SK-N-SH treated with all-trans-retinoic acid at 6 μM for 48 hours (cell line): ENCODE measurements around the gene PLIN1.

Experiments
- SNAI2 ChIP-seq: fragments of 250-450 bp; sonication (Bioruptor Pico); IDR thresholded peaks from 2 replicates; pipeline ENCODE4 v1.5.0; 2020; ENCODE audit warnings: mild to moderate bottlenecking, moderate library complexity
- ZFP3 ChIP-seq: fragments of 250-450 bp; sonication (Bioruptor Pico); IDR thresholded peaks from 2 replicates; pipeline ENCODE4 v1.5.0; 2020; ENCODE audit warnings: mild to moderate bottlenecking, moderate library complexity
- TF ChIP-seq, protein P1 (sequence below): fragments of 250-450 bp; sonication (Bioruptor Pico); IDR thresholded peaks from 2 replicates; pipeline ENCODE4 v1.8.0; 2021; ENCODE audit warnings: low read depth, mild to moderate bottlenecking, moderate library complexity, borderline replicate concordance
- TF ChIP-seq, protein P2 (sequence below): fragments of 250-450 bp; sonication (Bioruptor Pico); IDR thresholded peaks from 2 replicates; pipeline ENCODE4 v1.5.1; 2021; ENCODE audit warnings: mild to moderate bottlenecking, moderate library complexity

DNA sequence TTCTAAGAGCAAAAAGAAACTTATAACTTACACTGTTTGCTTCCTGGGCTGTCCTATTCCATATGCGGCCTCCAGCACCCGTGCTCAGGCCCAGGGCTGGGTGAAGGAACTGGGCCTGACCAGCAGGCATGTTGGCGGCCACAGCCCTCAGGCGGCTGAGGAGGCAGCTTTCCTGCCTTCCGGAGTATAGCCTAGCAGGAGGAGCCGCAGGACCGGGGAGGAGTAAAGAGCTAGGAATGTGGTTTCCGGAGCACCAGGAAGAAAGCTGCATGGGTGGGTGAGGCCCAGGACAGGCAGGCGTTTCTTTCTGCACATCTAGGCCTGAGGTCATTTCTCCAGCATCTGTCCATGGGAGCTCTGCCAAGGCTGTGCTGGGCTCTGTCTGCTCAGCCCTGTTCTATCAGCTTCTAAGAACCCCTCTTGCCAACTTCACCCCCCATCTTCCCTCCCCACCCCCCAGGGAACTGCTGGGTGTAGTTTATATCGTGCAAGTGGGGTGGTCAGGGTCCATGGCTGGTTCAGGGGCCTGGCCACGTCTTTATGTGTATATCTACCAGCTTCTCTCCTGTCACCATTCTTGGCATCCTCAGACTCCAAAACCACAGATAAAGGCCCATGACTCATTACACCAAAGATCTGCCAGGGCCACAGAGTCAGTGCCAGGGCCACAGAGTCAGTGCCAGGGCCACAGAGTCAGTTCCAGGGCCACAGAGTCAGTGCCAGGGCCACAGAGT lies 16.1 kb downstream of the PLIN1 start:
- TF ChIP-seq ZFP3 (CRISPR knock-in tag) (no peak), SNAI2 (CRISPR knock-in tag) (no peak)
- TF ChIP-seq, protein P1, sequence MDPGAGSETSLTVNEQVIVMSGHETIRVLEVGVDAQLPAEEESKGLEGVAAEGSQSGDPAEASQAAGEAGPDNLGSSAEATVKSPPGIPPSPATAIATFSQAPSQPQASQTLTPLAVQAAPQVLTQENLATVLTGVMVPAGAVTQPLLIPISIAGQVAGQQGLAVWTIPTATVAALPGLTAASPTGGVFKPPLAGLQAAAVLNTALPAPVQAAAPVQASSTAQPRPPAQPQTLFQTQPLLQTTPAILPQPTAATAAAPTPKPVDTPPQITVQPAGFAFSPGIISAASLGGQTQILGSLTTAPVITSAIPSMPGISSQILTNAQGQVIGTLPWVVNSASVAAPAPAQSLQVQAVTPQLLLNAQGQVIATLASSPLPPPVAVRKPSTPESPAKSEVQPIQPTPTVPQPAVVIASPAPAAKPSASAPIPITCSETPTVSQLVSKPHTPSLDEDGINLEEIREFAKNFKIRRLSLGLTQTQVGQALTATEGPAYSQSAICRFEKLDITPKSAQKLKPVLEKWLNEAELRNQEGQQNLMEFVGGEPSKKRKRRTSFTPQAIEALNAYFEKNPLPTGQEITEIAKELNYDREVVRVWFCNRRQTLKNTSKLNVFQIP (CRISPR knock-in tag) = no peak
- TF ChIP-seq, protein P2, sequence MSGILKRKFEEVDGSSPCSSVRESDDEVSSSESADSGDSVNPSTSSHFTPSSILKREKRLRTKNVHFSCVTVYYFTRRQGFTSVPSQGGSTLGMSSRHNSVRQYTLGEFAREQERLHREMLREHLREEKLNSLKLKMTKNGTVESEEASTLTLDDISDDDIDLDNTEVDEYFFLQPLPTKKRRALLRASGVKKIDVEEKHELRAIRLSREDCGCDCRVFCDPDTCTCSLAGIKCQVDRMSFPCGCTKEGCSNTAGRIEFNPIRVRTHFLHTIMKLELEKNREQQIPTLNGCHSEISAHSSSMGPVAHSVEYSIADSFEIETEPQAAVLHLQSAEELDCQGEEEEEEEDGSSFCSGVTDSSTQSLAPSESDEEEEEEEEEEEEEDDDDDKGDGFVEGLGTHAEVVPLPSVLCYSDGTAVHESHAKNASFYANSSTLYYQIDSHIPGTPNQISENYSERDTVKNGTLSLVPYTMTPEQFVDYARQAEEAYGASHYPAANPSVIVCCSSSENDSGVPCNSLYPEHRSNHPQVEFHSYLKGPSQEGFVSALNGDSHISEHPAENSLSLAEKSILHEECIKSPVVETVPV = no peak
